Bone marrow (tissue), 2 donors: ENCODE measurements around the gene SND1.

Source experiments
- DNase-seq, 2 donors: peaks; one replicate each; lab custom pipeline; 2025; lab: John Stamatoyannopoulos, UW

The SND1 gene

GRCh38 chr7:127905491-127906330, 253.7 kb downstream of the SND1 start:
- no peak for DNase-seq

GRCh38 chr7:127907110-127908040, 255.4 kb downstream of the SND1 start:
- DNase-seq, result no peak

- DNase-seq, result no peak
Observed at GRCh38 chr7:127908430-127909258, 256.6 kb downstream of the SND1 start.

GRCh38 chr7:127909424-127910152, 257.6 kb downstream of the SND1 start:
- DNase-seq, result no peak

- DNase-seq, result no peak
Observed at GRCh38 chr7:127910670-127911069, 258.7 kb downstream of the SND1 start.

- no peak for DNase-seq
Observed at GRCh38 chr7:127911968-127912511, 260.0 kb downstream of the SND1 start.

- no peak for DNase-seq
Observed at GRCh38 chr7:127912901-127913300, 260.9 kb downstream of the SND1 start.

GRCh38 chr7:127913686-127914085, 261.7 kb downstream of the SND1 start:
- DNase-seq, result no peak

GRCh38 chr7:127914693-127915092, 262.7 kb downstream of the SND1 start:
- no peak for DNase-seq

- DNase-seq, result no peak
Observed at GRCh38 chr7:127916735-127917134, 264.7 kb downstream of the SND1 start.

- DNase-seq, result no peak
Observed at GRCh38 chr7:127918130-127918529, 266.1 kb downstream of the SND1 start.

- no peak for DNase-seq
Observed at GRCh38 chr7:127920787-127921438, 268.9 kb downstream of the SND1 start.

GRCh38 chr7:127922656-127923055, 270.7 kb downstream of the SND1 start:
- no peak for DNase-seq

- no peak for DNase-seq
Observed at GRCh38 chr7:127924874-127925273, 272.9 kb downstream of the SND1 start.

GRCh38 chr7:127927348-127927696, 275.3 kb downstream of the SND1 start:
- DNase-seq, result no peak

- no peak for DNase-seq
Observed at GRCh38 chr7:127928222-127928621, 276.2 kb downstream of the SND1 start.

GRCh38 chr7:127928852-127929251, 276.9 kb downstream of the SND1 start:
- DNase-seq, result no peak

- DNase-seq, result no peak
Observed at GRCh38 chr7:127930341-127931328, 278.6 kb downstream of the SND1 start.

GRCh38 chr7:127932076-127932475, 280.1 kb downstream of the SND1 start:
- no peak for DNase-seq
